ENCODE data around the gene HLA-DPB1. TPM values are rescaled to one million over a fixed set of nuclear protein-coding genes. Genes with fewer than 3 reads are reported as not detected.

HLA-DPB1 gene
- total RNA-seq, 1 experiment from 2014 or later, result not detected

- Histone ChIP-seq H3K27ac (no peak overlapping the region), H2AFZ (no peak overlapping the region), H3K79me2 (ENCODE audit: low read depth) (no peaks in the 10 kb centered on the region), H3K4me3 (no peak overlapping the region), H3K36me3 (ENCODE audit: low read depth) (no peaks in the 10 kb centered on the region), H3K9me2 (ENCODE audit: insufficient read depth) (no peaks in the 10 kb centered on the region), H4K20me1 (ENCODE audit: insufficient read depth) (no peaks in the 10 kb centered on the region), H3K4me1 (replicated peaks; ENCODE audit: insufficient read depth) (no peaks in the 10 kb centered on the region), H3F3A (ENCODE audit: insufficient read depth, low read depth) (no peaks in the 10 kb centered on the region), H3K4me2 (no peak overlapping the region), H3K27me3 (ENCODE audit: insufficient read depth, low read depth) (peaks cover 75% of the 10 kb centered on the region), H3K9me3 (ENCODE audit: insufficient read depth, low read depth) (no peaks in the 10 kb centered on the region)
- TF ChIP-seq CTCF (conservative IDR thresholded peaks at IDR 0.05) (peak; percentile 43; the same call in 1 of the 2 replicates), EZH2 (IDR thresholded peaks at IDR 0.05; ENCODE audit: low read depth) (no peak)
- DNase-seq, result peak in 1 of 2 experiments; percentile 12
- CTCF ChIA-PET, result no interaction called here
- POLR2A ChIA-PET (ENCODE audit: unreplicated experiment), result no interaction called here
- intact Hi-C loops (cut with micrococcal nuclease; ENCODE audit: unreplicated experiment), result no loop called here
- BruUV-seq (replicated peaks), result no TSS peak
These were observed 16.2 kb downstream of the HLA-DPB1 start for GRCh38 chr6:33091957-33092356.

DNA sequence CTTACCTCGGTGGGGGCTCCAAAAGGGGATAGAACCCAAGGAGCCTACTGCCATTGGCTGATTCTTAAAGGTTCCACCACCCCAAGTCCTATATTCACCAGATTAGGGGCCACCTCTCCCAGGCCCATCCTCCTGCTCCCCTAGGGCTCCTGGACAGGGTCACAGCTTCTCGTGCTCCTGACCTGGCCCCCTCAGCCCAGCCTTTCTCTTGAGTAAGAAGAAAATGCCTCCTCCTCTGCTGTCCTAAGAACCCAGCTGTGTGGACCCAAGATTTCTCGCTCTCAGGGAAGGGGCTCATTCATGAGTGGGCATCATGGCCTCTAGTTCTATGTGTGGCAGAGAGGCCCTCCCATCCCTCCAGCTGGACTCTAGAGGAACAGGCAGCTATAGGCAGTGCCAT, 16.6 kb downstream of the HLA-DPB1 start:
- Histone ChIP-seq H3F3A (ENCODE audit: insufficient read depth, low read depth) (no peaks in the 10 kb centered on the region), H3K9me2 (ENCODE audit: insufficient read depth) (no peaks in the 10 kb centered on the region), H4K20me1 (ENCODE audit: insufficient read depth) (no peaks in the 10 kb centered on the region), H3K4me2 (no peak overlapping the region), H3K27me3 (ENCODE audit: insufficient read depth, low read depth) (peaks cover 75% of the 10 kb centered on the region), H3K36me3 (ENCODE audit: low read depth) (no peaks in the 10 kb centered on the region), H3K4me3 (no peak overlapping the region), H2AFZ (no peak overlapping the region), H3K27ac (no peak overlapping the region), H3K4me1 (replicated peaks; ENCODE audit: insufficient read depth) (no peaks in the 10 kb centered on the region), H3K9me3 (ENCODE audit: insufficient read depth, low read depth) (no peaks in the 10 kb centered on the region), H3K79me2 (ENCODE audit: low read depth) (no peaks in the 10 kb centered on the region)
- CTCF ChIA-PET, result no interaction called here
- intact Hi-C loops (cut with micrococcal nuclease; ENCODE audit: unreplicated experiment), result no loop called here
- BruUV-seq (replicated peaks), result no TSS peak
- POLR2A ChIA-PET (ENCODE audit: unreplicated experiment), result no interaction called here
- TF ChIP-seq CTCF (conservative IDR thresholded peaks at IDR 0.05), result no peak
- no peak for TF ChIP-seq EZH2 (IDR thresholded peaks at IDR 0.05; ENCODE audit: low read depth)
- DNase-seq, result no peak

- CTCF ChIA-PET, result no interaction called here
- Histone ChIP-seq H3K27me3 (ENCODE audit: insufficient read depth, low read depth) (peaks cover 63% of the 10 kb centered on the region), H4K20me1 (ENCODE audit: insufficient read depth) (no peaks in the 10 kb centered on the region), H3K4me2 (no peak overlapping the region), H2AFZ (no peak overlapping the region), H3K4me3 (no peak overlapping the region), H3K27ac (no peak overlapping the region), H3K9me3 (ENCODE audit: insufficient read depth, low read depth) (no peaks in the 10 kb centered on the region), H3K9me2 (ENCODE audit: insufficient read depth) (no peaks in the 10 kb centered on the region), H3K4me1 (replicated peaks; ENCODE audit: insufficient read depth) (no peaks in the 10 kb centered on the region), H3K79me2 (ENCODE audit: low read depth) (no peaks in the 10 kb centered on the region), H3K36me3 (ENCODE audit: low read depth) (no peaks in the 10 kb centered on the region), H3F3A (ENCODE audit: insufficient read depth, low read depth) (no peaks in the 10 kb centered on the region)
- no TSS peak for BruUV-seq (replicated peaks)
- intact Hi-C loops (cut with micrococcal nuclease; ENCODE audit: unreplicated experiment), result no loop called here
- DNase-seq, result no peak
- POLR2A ChIA-PET (ENCODE audit: unreplicated experiment), result no interaction called here
- TF ChIP-seq CTCF (conservative IDR thresholded peaks at IDR 0.05), result no peak
- TF ChIP-seq EZH2 (IDR thresholded peaks at IDR 0.05; ENCODE audit: low read depth), result no peak
These were observed 18.1 kb downstream of the HLA-DPB1 start for GRCh38 chr6:33093855-33094254.

Measured in PC-9 (cell line).